Fibroblast of lung (primary cell): ENCODE measurements around the gene OR1L8. TPM values are rescaled to one million over a fixed set of nuclear protein-coding genes. Genes with fewer than 3 reads are reported as not detected.
"Not testable (repeated sequence)": the region's sequence is repeated elsewhere in the genome, so short reads cannot be mapped to it uniquely, and the experiment has no call there.

Experiments
- DNase-seq, 2 donors: peaks; one replicate each; pipeline versions ENCODE4 v3.0.0 to v3.0.0-alpha.2; 2010; ENCODE audit warnings: low read depth in 2 of 2
- H2AFZ ChIP-seq: 2 replicates; pipeline ENCODE4 v1.5.1; 2012; ENCODE audit warnings: low read length, control low read depth, inconsistent platforms
- H3K27ac ChIP-seq: 2 replicates; pipeline ENCODE4 v1.5.1; 2011; ENCODE audit warnings: low read length, control low read depth; ENCODE audit not compliant: insufficient read depth
- H3K27me3 ChIP-seq: 2 replicates; pipeline ENCODE4 v1.5.1; 2011; ENCODE audit warnings: mild to moderate bottlenecking, low read length; ENCODE audit not compliant: control insufficient read depth, insufficient read depth
- H3K36me3 ChIP-seq: 2 replicates; pipeline ENCODE4 v1.5.1; 2011; ENCODE audit warnings: low read length; ENCODE audit not compliant: control insufficient read depth, insufficient read depth
- H3K4me1 ChIP-seq: 2 replicates; pipeline ENCODE4 v1.5.1; 2011; ENCODE audit warnings: low read length; ENCODE audit not compliant: control insufficient read depth, insufficient read depth; ENCODE audit errors: extremely low read depth
- H3K4me2 ChIP-seq: 2 replicates; pipeline ENCODE4 v1.5.1; 2011; ENCODE audit warnings: low read length, control low read depth; ENCODE audit not compliant: insufficient read depth; ENCODE audit errors: extremely low read depth
- H3K4me3 ChIP-seq, 4 experiments: fragments of 200-600 bp in 1 of 4; sonication (generic) in 1 of 4; replicated peaks in 1 of 4; 2 replicates each; pipeline ENCODE4 v1.5.1; 2011 to 2016; ENCODE audit warnings: low read length in 4 of 4, low read depth in 3 of 4, mild to moderate bottlenecking in 3 of 4, control low read depth in 2 of 4, inconsistent platforms in 1 of 4, mixed read lengths in 1 of 4; ENCODE audit not compliant: insufficient read depth in 1 of 4; ENCODE audit errors: control extremely low read depth in 1 of 4
- H3K79me2 ChIP-seq: 2 replicates; pipeline ENCODE4 v1.5.1; 2012; ENCODE audit warnings: mild to moderate bottlenecking, low read length, inconsistent platforms; ENCODE audit not compliant: control insufficient read depth, insufficient read depth
- H3K9ac ChIP-seq: 2 replicates; pipeline ENCODE4 v1.5.1; 2011; ENCODE audit warnings: mild to moderate bottlenecking, low read length, control low read depth; ENCODE audit not compliant: insufficient read depth
- H3K9me3 ChIP-seq: 2 replicates; pipeline ENCODE4 v1.5.1; 2012; ENCODE audit warnings: low read depth, low read length; ENCODE audit not compliant: control insufficient read depth, insufficient read depth
- H4K20me1 ChIP-seq: 2 replicates; pipeline ENCODE4 v1.5.1; 2011; ENCODE audit warnings: low read length; ENCODE audit not compliant: control insufficient read depth, insufficient read depth; ENCODE audit errors: extremely low read depth
- CTCF ChIP-seq, 2 donors: IDR thresholded peaks in 1 of 2; conservative IDR thresholded peaks in 1 of 2; 1 replicate in 1 of 2; 2 replicates in 1 of 2; pipeline ENCODE4 v1.5.1; 2011 to 2012; ENCODE audit warnings: low read length in 2 of 2, control low read depth in 1 of 2, inconsistent platforms in 1 of 2, low read depth in 1 of 2, mild to moderate bottlenecking in 1 of 2
- EZH2 ChIP-seq: IDR thresholded peaks from 2 replicates; pipeline ENCODE4 v1.5.1; 2012; ENCODE audit warnings: low read length, control low read depth, mild to moderate bottlenecking; ENCODE audit errors: missing control alignments
- polyA plus RNA-seq, 2 donors: library from polyadenylated mRNA; depleted of rRNA in 1 of 2; stranded (reverse) in 1 of 2; unstranded in 1 of 2; fragments of >200 nt; gene quantifications; 2 replicates each; pipeline ENCODE4 v1.2.1, GENCODE V29; 2011 to 2012; ENCODE audit warnings: missing spikeins in 1 of 2
- total RNA-seq: library from RNA; depleted of rRNA; stranded (reverse); fragments of >200 nt; gene quantifications from 2 replicates; pipeline ENCODE4 v1.2.1, GENCODE V29; 2014

The OR1L8 gene
- total and polyA plus RNA-seq, 2 donors (not counting 1 experiment from before 2014, with no cell fraction given) = 0.07 TPM; not detected in 1

DNA sequence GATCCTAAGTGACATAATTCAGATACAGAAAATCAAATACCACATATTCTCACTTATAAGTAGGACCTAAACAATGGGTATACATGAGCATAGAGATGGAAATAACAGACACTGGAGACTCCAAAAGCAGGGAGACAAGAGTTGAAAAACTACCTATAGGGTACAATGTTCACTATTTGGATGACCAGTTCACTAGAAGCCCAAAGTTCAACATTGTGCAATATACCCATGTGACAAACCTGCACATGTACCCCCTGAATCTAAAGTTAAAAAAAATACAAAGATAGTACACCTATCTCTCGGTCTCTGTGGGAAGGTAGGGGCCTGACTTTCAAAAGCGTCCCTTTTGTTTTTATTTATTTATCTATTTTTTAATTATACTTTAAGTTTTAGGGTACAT is 44.4 kb downstream of the OR1L8 start:
- Histone ChIP-seq H3K9me3 (no peaks in the 10 kb centered on the region), H3K4me2 (no peak overlapping the region), H3K27ac (no peak overlapping the region), H4K20me1 (no peaks in the 10 kb centered on the region), H3K27me3 (no peaks in the 10 kb centered on the region), H3K4me1 (no peaks in the 10 kb centered on the region), H3K79me2 (no peaks in the 10 kb centered on the region), H3K9ac (no peak overlapping the region), H3K4me3 (no peak overlapping the region), H3K36me3 (no peaks in the 10 kb centered on the region), H2AFZ (no peak overlapping the region)
- TF ChIP-seq CTCF (conservative IDR thresholded peaks at IDR 0.05 in 1 of 2, IDR thresholded peaks at IDR 0.05 in 1 of 2; ENCODE audit: low read depth in 1 of 2, low read length in 2 of 2) (no peak), EZH2 (no peak)
- no peak for DNase-seq

GRCh38 chr9:122537066-122537465 is 46.1 kb downstream of the OR1L8 start:
- not testable (repeated sequence) for H4K20me1 ChIP-seq, H3K9ac ChIP-seq, H3K27me3 ChIP-seq, H3K9me3 ChIP-seq, H3K27ac ChIP-seq, H3K36me3 ChIP-seq, H3K4me2 ChIP-seq, DNase-seq, H3K79me2 ChIP-seq, H3K4me1 ChIP-seq, H3K4me3 ChIP-seq, H2AFZ ChIP-seq

DNA sequence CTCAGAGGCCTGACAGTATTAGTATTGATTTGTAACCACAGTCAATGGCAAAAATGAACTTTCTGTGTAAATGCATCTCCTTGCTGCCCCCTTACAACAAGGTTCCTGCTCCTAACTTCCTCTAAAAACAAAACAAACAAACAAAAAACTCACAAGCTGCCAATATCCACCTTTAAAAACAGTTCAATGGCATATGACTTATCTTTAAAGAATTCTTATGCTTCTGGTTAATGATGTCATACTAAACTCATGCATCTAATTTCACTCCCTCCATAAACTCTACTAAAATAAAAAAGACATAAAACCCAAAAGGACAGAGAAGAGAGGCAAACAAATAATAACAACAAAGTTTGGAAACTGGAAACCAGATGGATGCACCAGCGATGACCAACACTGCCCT is 47.0 kb downstream of the OR1L8 start:
- H3K27me3 ChIP-seq = no peaks in the 10 kb centered on the region
- no peak overlapping the region for H3K4me2 ChIP-seq
- H3K36me3 ChIP-seq = no peaks in the 10 kb centered on the region
- no peaks in the 10 kb centered on the region for H3K9me3 ChIP-seq
- DNase-seq = no peak
- H3K9ac ChIP-seq = no peak overlapping the region
- no peak overlapping the region for H2AFZ ChIP-seq
- H3K27ac ChIP-seq = no peak overlapping the region
- no peaks in the 10 kb centered on the region for H4K20me1 ChIP-seq
- H3K4me1 ChIP-seq = no peaks in the 10 kb centered on the region
- no peaks in the 10 kb centered on the region for H3K79me2 ChIP-seq
- TF ChIP-seq EZH2 (no peak), CTCF (conservative IDR thresholded peaks at IDR 0.05 in 1 of 2, IDR thresholded peaks at IDR 0.05 in 1 of 2; ENCODE audit: low read depth in 1 of 2, low read length in 2 of 2) (no peak)
- no peak overlapping the region for H3K4me3 ChIP-seq

- not testable (repeated sequence) for H3K9me3 ChIP-seq, H3K27me3 ChIP-seq, H3K4me3 ChIP-seq, H3K27ac ChIP-seq, H3K9ac ChIP-seq, H3K4me2 ChIP-seq, H2AFZ ChIP-seq, H3K79me2 ChIP-seq, DNase-seq, H3K36me3 ChIP-seq, H4K20me1 ChIP-seq, H3K4me1 ChIP-seq
These were observed 52.0 kb downstream of the OR1L8 start for GRCh38 chr9:122531157-122531556.
